ENCODE results near the gene MRPL19.

The MRPL19 gene

DNA sequence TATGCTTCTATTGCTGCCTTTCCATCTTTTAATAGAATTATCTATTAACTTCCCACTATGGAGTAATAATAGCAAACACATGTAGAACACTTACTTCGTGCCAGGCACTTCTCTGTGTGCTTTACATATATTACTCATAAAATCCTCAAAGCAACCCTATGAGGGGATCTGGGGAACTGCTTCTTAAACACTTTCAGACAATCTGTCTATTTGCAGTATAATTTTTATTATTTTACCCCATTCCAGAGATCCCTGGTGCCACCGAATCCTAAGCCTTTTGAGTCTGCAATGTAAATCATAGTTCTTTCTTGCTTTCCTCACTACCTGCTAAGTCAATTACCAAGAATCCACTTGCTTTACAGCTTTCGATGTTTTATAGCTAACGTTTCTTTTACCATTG is 89.7 kb downstream of the MRPL19 start:
- H3K4me3 ChIP-seq (ENCODE audit: low read depth, low read length) = no peak overlapping the region
- no peak for DNase-seq (ENCODE audit: low read depth, low spot score)
- ChIA-PET CTCF (no interaction called here), POLR2A (no interaction called here)
- TF ChIP-seq, protein P1, sequence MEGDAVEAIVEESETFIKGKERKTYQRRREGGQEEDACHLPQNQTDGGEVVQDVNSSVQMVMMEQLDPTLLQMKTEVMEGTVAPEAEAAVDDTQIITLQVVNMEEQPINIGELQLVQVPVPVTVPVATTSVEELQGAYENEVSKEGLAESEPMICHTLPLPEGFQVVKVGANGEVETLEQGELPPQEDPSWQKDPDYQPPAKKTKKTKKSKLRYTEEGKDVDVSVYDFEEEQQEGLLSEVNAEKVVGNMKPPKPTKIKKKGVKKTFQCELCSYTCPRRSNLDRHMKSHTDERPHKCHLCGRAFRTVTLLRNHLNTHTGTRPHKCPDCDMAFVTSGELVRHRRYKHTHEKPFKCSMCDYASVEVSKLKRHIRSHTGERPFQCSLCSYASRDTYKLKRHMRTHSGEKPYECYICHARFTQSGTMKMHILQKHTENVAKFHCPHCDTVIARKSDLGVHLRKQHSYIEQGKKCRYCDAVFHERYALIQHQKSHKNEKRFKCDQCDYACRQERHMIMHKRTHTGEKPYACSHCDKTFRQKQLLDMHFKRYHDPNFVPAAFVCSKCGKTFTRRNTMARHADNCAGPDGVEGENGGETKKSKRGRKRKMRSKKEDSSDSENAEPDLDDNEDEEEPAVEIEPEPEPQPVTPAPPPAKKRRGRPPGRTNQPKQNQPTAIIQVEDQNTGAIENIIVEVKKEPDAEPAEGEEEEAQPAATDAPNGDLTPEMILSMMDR (IDR thresholded peaks at IDR 0.05; ENCODE audit: insufficient read depth, low read length, missing control alignments) = no peak

DNA sequence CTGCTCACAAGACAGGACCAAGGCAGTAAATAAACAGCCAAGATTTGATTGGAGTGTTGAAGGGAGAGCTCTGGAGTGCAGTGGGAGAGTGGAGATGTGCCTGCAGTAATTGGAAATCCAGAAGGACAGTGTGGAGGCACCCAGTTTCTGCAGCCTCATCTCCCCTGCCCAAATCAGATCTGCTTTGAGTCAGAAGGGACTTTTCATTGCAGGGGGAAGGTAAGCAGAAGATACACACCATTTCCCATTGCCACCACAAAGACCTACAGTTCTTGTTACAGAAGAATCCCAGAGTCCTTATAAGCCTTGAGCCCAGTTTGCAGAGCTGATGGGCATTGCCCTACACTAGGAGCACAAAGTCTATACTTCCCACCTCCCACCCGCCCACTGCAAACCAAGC is 91.4 kb downstream of the MRPL19 start:
- ChIA-PET CTCF (no interaction called here), POLR2A (no interaction called here)
- no peak for DNase-seq (ENCODE audit: low read depth, low spot score)
- TF ChIP-seq, protein P1 (IDR thresholded peaks at IDR 0.05; ENCODE audit: insufficient read depth, low read length, missing control alignments) = no peak
- H3K4me3 ChIP-seq (ENCODE audit: low read depth, low read length) = no peak overlapping the region

Data from AG04449 (cell line).